HG03066 (cell line): Measurements from ENCODE around the gene EPM2A.

Experiments used
- ATAC-seq: cut with Tn5 transposase; IDR thresholded peaks from one replicate; pipeline ENCODE4 v1.9.1; 2021; ENCODE audit warnings: low read depth; ENCODE audit not compliant: unreplicated experiment

The EPM2A gene

DNA sequence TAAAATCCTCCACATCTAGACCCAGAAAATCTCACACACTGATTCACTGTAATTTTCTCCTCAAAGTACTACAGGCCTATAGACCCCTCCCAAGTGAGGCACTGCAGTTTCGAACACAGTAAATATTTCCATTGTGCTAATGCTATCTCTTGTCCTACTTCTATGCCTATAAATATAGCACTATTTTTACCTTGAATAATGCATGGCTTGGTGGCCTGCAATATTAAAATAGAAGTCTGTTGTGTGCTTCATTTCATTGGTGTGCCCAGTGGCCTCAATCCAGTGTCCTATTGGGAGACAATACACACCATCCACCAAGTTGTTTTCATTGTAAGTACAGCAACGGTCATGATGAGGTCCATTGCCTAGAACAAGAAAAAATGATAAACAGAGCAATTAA is 49.4 kb downstream of the EPM2A start:
- ATAC-seq: no peak

DNA sequence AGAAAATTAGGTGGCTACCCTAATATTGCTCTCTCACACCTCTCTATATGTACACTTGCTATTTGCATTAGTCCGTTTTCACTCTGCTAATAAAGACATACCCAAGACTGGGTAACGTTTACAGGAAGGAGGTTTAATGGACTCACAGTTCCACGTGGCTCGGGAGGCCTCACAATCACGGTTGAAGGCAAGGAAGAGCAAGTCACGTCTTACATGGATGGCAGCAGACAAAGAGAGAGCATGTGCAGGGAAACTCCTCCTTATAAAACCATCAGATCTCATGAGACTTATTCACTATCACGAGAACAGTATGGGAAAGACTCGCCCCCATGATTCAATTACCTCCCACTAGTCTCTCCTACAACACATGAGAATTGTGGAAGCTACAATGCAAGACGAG is 53.4 kb downstream of the EPM2A start:
- no peak for ATAC-seq

DNA sequence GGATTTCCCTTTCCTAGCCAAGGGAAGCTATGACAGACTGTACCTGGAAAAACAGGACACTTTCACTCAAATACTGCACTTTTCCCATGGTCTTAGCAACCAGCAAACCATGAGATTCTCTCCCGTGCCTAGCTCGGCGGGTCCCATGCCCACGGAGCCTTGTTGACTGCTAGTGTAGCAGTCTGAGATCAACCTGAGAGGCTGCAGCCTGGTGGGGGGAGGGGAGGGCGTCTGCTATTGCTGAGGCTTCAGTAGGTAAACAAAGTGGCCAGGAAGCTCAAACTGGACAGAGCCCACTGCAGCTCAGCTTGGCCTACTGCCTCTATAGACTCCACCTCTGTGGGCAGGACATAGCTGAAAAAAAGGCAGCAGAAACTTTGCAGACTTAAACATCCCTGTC is 61.8 kb downstream of the EPM2A start:
- ATAC-seq: no peak

DNA sequence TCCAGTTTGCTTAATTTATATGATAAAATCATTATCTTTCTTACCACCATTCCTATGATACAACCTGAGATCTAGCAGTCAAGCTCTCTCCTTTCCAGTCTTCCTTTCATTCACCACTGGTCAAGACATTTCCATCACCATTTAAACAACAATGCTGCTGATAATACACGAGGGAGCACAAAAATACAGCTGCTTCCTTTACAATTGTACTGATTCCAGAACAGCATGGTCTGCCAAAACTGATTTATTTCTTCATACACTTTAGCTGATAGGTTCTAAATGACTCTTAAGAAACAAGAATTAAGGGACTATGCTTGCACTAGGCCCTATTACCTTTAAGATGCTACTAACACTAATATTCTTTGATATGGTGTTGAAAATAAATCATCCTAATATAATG is 65.0 kb downstream of the EPM2A start:
- no peak for ATAC-seq

GRCh38 chr6:145669627-145670034 is 65.7 kb downstream of the EPM2A start:
- no peak for ATAC-seq

DNA sequence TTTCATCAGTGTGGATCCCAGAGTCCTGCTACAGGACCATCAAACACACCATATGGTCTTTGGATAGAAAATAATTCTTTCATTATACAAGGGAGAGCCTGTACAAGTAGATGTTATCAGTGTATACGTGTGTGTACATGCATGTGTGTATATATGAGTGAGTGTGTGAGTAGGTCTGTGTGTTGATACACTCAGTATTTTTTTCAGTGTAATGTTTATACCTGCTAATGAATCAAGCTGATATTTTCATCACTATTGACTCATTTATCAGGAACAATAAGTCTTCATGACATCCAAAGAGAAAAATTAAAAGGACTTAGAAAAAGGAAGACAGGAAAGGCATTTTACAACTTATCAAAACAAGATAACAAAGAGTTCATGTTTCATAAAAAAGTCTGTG is 66.5 kb downstream of the EPM2A start:
- ATAC-seq: no peak

GRCh38 chr6:145660676-145661075 is 74.6 kb downstream of the EPM2A start:
- no peak for ATAC-seq

- ATAC-seq: no peak
Observed at GRCh38 chr6:145656128-145656527, 79.2 kb downstream of the EPM2A start.

GRCh38 chr6:145652572-145652971 is 82.7 kb downstream of the EPM2A start:
- ATAC-seq: no peak

- no peak for ATAC-seq
Observed at GRCh38 chr6:145651988-145652387, 83.3 kb downstream of the EPM2A start.

DNA sequence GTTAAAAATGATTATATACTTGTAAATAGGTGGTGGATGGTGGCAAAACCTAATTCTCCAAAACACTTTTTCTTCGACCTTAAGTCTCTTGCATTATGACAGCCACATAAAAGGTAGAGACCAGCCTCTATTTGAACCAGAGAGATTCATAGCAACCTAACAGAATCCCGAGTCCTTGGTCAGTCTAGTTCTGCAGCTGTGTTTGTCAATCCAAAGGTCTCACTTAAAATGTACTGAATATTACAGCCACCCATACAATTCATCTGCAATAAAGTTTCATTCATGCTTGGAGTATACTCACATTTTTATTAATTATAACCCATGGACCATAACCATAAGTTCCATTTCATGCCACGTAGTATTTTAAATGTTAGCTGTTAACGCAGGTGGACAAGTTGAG is 87.2 kb downstream of the EPM2A start:
- ATAC-seq: no peak

DNA sequence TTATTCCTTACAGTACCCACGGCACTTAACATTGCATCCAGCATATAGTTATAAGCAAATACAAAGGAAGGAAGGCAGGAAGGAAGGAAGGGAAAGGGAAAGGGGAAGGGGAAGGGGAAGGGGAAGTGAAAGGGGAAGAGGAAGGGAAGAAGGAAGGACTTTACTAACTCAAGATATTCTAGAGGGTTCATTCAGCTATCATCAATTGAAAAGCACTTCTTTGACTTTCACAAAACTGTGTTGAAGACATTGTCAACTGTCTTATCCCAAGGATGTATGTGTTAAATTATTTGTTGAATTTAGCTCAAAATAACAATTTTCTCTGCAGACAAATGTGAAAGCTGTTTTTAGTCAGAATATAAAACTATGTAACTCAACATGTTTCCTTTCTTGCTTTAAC is 87.7 kb downstream of the EPM2A start:
- ATAC-seq: no peak

- ATAC-seq: no peak
Observed at GRCh38 chr6:145643760-145644159, 91.6 kb downstream of the EPM2A start.

GRCh38 chr6:145633981-145634627 is 101.2 kb downstream of the EPM2A start:
- peak; percentile 95 for ATAC-seq

GRCh38 chr6:145632971-145633370 is 102.3 kb downstream of the EPM2A start:
- ATAC-seq: no peak

DNA sequence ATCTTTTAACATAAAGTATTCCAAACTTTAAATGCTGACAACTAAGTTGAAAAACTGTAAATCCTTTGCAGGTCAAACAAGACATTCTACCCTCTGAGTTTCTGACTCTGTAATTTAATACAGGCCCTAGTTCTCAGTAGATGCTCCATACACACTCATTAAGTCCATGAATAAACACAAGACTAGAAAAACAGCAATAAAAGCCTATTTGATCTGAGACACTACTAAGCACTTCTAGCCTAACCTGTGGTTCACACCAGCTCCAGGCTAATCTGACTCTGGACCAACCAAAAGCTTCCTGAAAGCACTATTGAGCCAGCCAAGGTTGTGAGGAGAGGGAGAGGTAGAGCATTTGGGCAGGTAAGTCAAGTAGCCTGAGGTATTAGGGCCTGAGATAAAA is 103.9 kb downstream of the EPM2A start:
- no peak for ATAC-seq

GRCh38 chr6:145630598-145630997 is 104.7 kb downstream of the EPM2A start:
- ATAC-seq: no peak

- ATAC-seq: no peak
Observed at GRCh38 chr6:145629478-145629877, 105.8 kb downstream of the EPM2A start.

DNA sequence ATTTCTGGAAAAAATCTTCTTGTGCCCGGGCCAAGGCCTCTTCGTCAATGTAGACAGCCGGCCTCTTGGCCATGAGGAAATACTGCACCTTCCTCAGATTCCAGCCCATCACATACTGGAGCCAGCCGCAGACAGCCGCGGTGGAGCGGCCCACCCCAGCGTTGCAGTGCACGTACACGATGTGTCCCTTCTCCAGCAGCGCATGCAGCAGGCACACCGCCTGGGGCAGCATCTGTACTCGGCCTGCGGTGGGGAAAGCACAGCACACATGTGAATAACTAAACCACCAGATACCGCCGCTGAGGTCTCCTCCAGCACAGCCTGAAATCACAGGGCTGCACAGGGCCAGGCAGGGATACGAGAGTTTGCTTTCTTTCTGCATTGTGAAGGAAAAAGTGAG is 107.9 kb downstream of the EPM2A start:
- ATAC-seq: no peak

GRCh38 chr6:145626857-145627256 is 108.5 kb downstream of the EPM2A start:
- no peak for ATAC-seq

DNA sequence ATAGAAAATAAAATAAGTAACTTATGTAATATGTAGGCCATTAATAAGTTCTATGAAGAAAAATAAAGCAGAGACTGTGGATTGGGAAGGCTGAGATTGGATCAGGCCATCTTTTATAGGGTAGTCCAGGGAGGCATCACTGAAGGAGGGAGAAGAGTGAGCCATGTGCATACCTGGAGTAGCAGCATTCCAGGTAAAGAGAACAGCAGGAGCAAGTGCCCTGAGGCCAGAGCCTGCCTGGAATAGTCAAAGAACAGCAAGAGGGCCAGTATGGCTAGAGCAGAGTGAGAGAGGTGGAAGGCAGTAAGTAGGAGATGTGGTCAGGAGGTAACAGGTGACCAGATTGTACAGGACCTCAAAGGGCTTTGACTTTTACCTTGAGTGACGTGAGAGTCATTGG is 112.1 kb downstream of the EPM2A start:
- ATAC-seq: no peak

DNA sequence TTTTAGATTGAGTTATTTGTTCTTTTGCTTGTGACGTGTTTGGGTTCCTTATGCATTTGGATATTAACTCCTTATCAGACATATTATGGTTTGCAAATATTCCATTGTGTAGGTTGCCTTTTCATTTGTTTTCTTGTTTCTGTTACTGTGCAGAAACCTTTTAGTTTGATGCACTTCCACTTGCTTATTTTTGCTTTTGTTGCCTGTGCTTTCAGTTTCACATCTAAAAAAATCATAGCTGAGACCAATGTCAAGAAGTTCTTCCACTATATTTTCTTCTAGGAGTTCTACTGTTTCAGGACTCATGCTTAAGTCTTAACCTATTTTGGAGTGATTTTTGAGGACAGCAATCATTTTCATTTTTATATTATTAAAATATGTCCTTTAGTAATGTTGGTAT is 113.5 kb downstream of the EPM2A start:
- peak; percentile 71 for ATAC-seq

- ATAC-seq: no peak
Observed at GRCh38 chr6:145620088-145620487, 115.2 kb downstream of the EPM2A start.
